Tibial nerve (tissue), 3 donors: ENCODE data around the gene ENTPD1.

Source experiments
- POLR2A ChIP-seq, 2 donors: fragments of 450-650 bp; IDR thresholded peaks; one replicate each; pipeline ENCODE4 v1.6.1; 2017; ENCODE audit warnings: antibody characterized with exemption in 2 of 2, mild to moderate bottlenecking in 2 of 2, moderate library complexity in 2 of 2
- TF ChIP-seq, protein P1 (sequence below), 5 experiments: fragments of 200-600 bp in 3 of 5; fragments of 450-650 bp in 2 of 5; sonication (generic) in 3 of 5; IDR thresholded peaks; one replicate each; pipeline ENCODE4 v1.5.1; 2016 to 2019; ENCODE audit warnings: antibody characterized with exemption in 5 of 5, mild to moderate bottlenecking in 3 of 5, moderate library complexity in 2 of 5

DNA sequence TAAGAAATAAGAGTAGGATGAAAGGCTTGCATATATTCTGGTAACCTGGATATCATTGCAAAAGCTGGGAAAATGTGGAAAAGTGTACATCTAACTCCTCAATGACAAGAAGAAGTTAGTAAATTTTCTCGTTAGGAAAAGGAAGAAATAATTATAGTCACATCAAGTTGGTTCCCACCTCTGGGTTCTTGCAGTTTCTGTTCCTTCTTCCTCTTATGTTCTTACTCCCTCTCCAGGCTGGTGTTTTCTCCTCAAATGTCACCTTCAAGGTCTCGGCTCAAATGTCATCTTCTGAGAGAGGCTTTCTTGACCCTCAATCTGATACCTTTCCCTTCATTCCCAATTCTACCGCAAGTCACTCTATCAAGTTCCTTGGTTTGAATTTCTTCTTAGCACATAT lies 64.4 kb downstream of the ENTPD1 start:
- TF ChIP-seq, protein P1, sequence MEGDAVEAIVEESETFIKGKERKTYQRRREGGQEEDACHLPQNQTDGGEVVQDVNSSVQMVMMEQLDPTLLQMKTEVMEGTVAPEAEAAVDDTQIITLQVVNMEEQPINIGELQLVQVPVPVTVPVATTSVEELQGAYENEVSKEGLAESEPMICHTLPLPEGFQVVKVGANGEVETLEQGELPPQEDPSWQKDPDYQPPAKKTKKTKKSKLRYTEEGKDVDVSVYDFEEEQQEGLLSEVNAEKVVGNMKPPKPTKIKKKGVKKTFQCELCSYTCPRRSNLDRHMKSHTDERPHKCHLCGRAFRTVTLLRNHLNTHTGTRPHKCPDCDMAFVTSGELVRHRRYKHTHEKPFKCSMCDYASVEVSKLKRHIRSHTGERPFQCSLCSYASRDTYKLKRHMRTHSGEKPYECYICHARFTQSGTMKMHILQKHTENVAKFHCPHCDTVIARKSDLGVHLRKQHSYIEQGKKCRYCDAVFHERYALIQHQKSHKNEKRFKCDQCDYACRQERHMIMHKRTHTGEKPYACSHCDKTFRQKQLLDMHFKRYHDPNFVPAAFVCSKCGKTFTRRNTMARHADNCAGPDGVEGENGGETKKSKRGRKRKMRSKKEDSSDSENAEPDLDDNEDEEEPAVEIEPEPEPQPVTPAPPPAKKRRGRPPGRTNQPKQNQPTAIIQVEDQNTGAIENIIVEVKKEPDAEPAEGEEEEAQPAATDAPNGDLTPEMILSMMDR (IDR thresholded peaks at IDR 0.05) = no peak
- no peak for TF ChIP-seq POLR2A (IDR thresholded peaks at IDR 0.05)
